GM12878 (cell line): ENCODE results near the gene ABL1. TPM values are rescaled to one million over a fixed set of nuclear protein-coding genes. Genes with fewer than 3 reads are reported as not detected.

Experiments
- ATAC-seq: fragments of 200-7000 bp; cut with Tn5 transposase; 3 replicates; pipeline ENCODE4 v1.9.1; 2020; ENCODE audit warnings: mild to moderate bottlenecking, moderate library complexity
- BruUV-seq: library from RNA; stranded (reverse); fragments of 400-500 nt; replicated peaks from 2 replicates; lab custom pipeline; 2021; lab: Mats Ljungman, UMichigan
- CTCF ChIA-PET: fragments of 300-600 bp; sonication (Branson Sonifier 250); formaldehyde crosslinking; extraction: SDS; loops from one replicate; lab custom pipeline; 2021; ENCODE audit warnings: inconsistent platforms; lab: Yijun Ruan, JAX
- POLR2A ChIA-PET: fragments of 350-600 bp; formaldehyde crosslinking; extraction: SDS; loops from one replicate; lab custom pipeline; 2021; ENCODE audit warnings: inconsistent platforms; lab: Charles Lee
- RAD21 ChIA-PET: fragments of 300-600 bp; sonication (Branson Sonifier 250); formaldehyde crosslinking; loops from one replicate; lab custom pipeline; 2023; ENCODE audit warnings: antibody characterized with exemption; ENCODE audit not compliant: unreplicated experiment; lab: Charles Lee
- SMC1A ChIA-PET: fragments of 300-600 bp; sonication (Branson Sonifier 250); formaldehyde crosslinking; loops from one replicate; lab custom pipeline; 2023; ENCODE audit not compliant: unreplicated experiment, uncharacterized antibody; lab: Charles Lee
- DNase-seq: peaks from one replicate; pipeline ENCODE4 v3.0.0-alpha.2; 2011; ENCODE audit warnings: low read depth, low spot score
- FAIRE-seq: peaks from 3 replicates; lab custom pipeline; 2011; peaks lifted over from hg19 to GRCh38; lab: Jason Lieb, UNC
- H2AFZ ChIP-seq: 2 replicates; pipeline ENCODE4 v1.6.0; 2011; ENCODE audit warnings: low read depth, low read length, control low read depth; ENCODE audit not compliant: control insufficient read depth
- H3K27ac ChIP-seq: 2 replicates; pipeline ENCODE4 v1.5.1; 2011; ENCODE audit warnings: control low read depth; ENCODE audit not compliant: control insufficient read depth, insufficient read depth
- H3K27me3 ChIP-seq, 2 experiments: replicated peaks in 1 of 2; 2 replicates each; pipeline versions ENCODE4 v1.6.0 to v1.6.1; 2011; ENCODE audit warnings: low read length in 1 of 2; ENCODE audit not compliant: control insufficient read depth in 2 of 2, insufficient read depth in 2 of 2
- H3K36me3 ChIP-seq, 2 experiments: 2 replicates each; pipeline ENCODE4 v1.5.1; 2011; ENCODE audit warnings: low read length in 1 of 2; ENCODE audit not compliant: control insufficient read depth in 2 of 2, insufficient read depth in 2 of 2
- H3K4me1 ChIP-seq: 2 replicates; pipeline ENCODE4 v1.6.1; 2011; ENCODE audit warnings: mild to moderate bottlenecking, low read length, moderate library complexity, mixed read lengths; ENCODE audit not compliant: control insufficient read depth, insufficient read depth
- H3K4me2 ChIP-seq: 2 replicates; pipeline ENCODE4 v1.6.0; 2011; ENCODE audit warnings: control low read depth; ENCODE audit not compliant: control insufficient read depth, insufficient read depth
- H3K4me3 ChIP-seq: fragments of 200-600 bp; sonication (generic); 2 replicates; pipeline ENCODE4 v1.5.1; 2016
- H3K79me2 ChIP-seq: 2 replicates; pipeline ENCODE4 v1.6.0; 2011; ENCODE audit warnings: low read length; ENCODE audit not compliant: control insufficient read depth, insufficient read depth
- H3K9ac ChIP-seq: 2 replicates; pipeline ENCODE4 v1.8.0; 2011; ENCODE audit warnings: low read length, control low read depth, mixed read lengths; ENCODE audit not compliant: control insufficient read depth, insufficient read depth
- H3K9me3 ChIP-seq: replicated peaks from 3 replicates; pipeline ENCODE4 v1.5.1; 2011; ENCODE audit warnings: mild to moderate bottlenecking, low read length; ENCODE audit not compliant: control insufficient read depth, insufficient read depth
- H4K20me1 ChIP-seq: 2 replicates; pipeline ENCODE4 v1.6.0; 2011; ENCODE audit not compliant: control insufficient read depth, insufficient read depth
- EZH2 ChIP-seq: IDR thresholded peaks from 2 replicates; pipeline ENCODE4 v1.6.1; 2012; ENCODE audit warnings: low read depth, mild to moderate bottlenecking, control low read depth, inconsistent platforms, low read length, borderline replicate concordance; ENCODE audit not compliant: control insufficient read depth
- MEF2B ChIP-seq: fragments of 450-650 bp; IDR thresholded peaks from 2 replicates; pipeline ENCODE4 v1.6.1; 2018; ENCODE audit warnings: mild to moderate bottlenecking, moderate library complexity; ENCODE audit not compliant: partially characterized antibody, poor library complexity, severe bottlenecking
- RAD51 ChIP-seq: fragments of 450-650 bp; IDR thresholded peaks from 2 replicates; pipeline ENCODE4 v1.6.1; 2016; ENCODE audit warnings: moderate library complexity, mild to moderate bottlenecking, inconsistent platforms
- RB1 ChIP-seq: fragments of 450-650 bp; formaldehyde crosslinking; IDR thresholded peaks from 2 replicates; pipeline ENCODE4 v1.6.1; 2017; ENCODE audit warnings: mild to moderate bottlenecking, borderline replicate concordance
- RBBP5 ChIP-seq: fragments of 200-600 bp; sonication (generic); conservative IDR thresholded peaks from 2 replicates; pipeline ENCODE4 v1.6.1; 2016
- SIX5 ChIP-seq: IDR thresholded peaks from 2 replicates; pipeline ENCODE4 v1.6.1; 2011; ENCODE audit warnings: mild to moderate bottlenecking, low read depth, low read length, moderate library complexity; ENCODE audit not compliant: severe bottlenecking
- SMARCA5 ChIP-seq: fragments of 450-650 bp; IDR thresholded peaks from 2 replicates; pipeline ENCODE4 v1.6.1; 2017; ENCODE audit warnings: mild to moderate bottlenecking
- TCF12 ChIP-seq: IDR thresholded peaks from 2 replicates; pipeline ENCODE4 v1.6.1; 2011; ENCODE audit warnings: low read depth, mild to moderate bottlenecking, low read length
- YY1 ChIP-seq: IDR thresholded peaks from 2 replicates; pipeline ENCODE4 v1.6.1; 2011; ENCODE audit warnings: low read depth, mild to moderate bottlenecking, low read length
- ZBED1 ChIP-seq: IDR thresholded peaks from 2 replicates; pipeline ENCODE4 v1.6.1; 2016; ENCODE audit warnings: borderline replicate concordance
- WGBS: methylation state at CpG from one replicate; pipeline ENCODE4 v1.1.6; 2016; ENCODE audit warnings: low lambda C conversion rate; ENCODE audit not compliant: insufficient replicate concordance, insufficient coverage; ENCODE audit errors: missing lambda C conversion rate; 5-methylcytosine and 5-hydroxymethylcytosine counted together
- in situ Hi-C: fragments of 300-500 bp; cut with MboI; formaldehyde crosslinking; loops from 9 replicates; pipeline ENCODE4 v1.14.3; 2018; ENCODE audit warnings: mixed read lengths
- intact Hi-C: fragments of 100-400 bp; cut with micrococcal nuclease; formaldehyde crosslinking; loops from one replicate; pipeline ENCODE4 v1.14.2; 2022; ENCODE audit not compliant: unreplicated experiment
- polyA plus RNA-seq, 11 experiments: library from polyadenylated mRNA; depleted of rRNA in 4 of 11; unstranded in 6 of 11; stranded (reverse) in 5 of 11; fragments of >200 nt; fragmentation: Nextera tagmentation in 4 of 11; fragmentation: Illumina TruSeq in 1 of 11; extraction: Ambion mirVana in 4 of 11; extraction: Trizol in 1 of 11; gene quantifications; 1 replicate in 1 of 11; 2 replicates in 10 of 11; pipeline versions ENCODE4 v1.2.1 to v1.2.3, GENCODE V29; 2011 to 2016; ENCODE audit warnings: inconsistent platforms in 2 of 11, missing spikeins in 2 of 11, low read depth in 1 of 11
- total RNA-seq, 4 experiments: library from RNA; depleted of rRNA in 3 of 4; stranded (reverse); fragments of >200 nt in 3 of 4; fragmentation: Illumina TruSeq in 1 of 4; extraction: Trizol in 1 of 4; gene quantifications; 2 replicates each; pipeline versions ENCODE4 v1.2.1 to v1.2.3, GENCODE V29; 2013 to 2021
- TF ChIP-seq, protein P1 (sequence below): IDR thresholded peaks from 2 replicates; pipeline ENCODE4 v1.6.1; 2012; ENCODE audit warnings: low read length, inconsistent platforms
- TF ChIP-seq, protein P2 (sequence below): fragments of 450-650 bp; formaldehyde crosslinking; IDR thresholded peaks from 2 replicates; pipeline ENCODE4 v1.4.0; 2022; ENCODE audit warnings: mild to moderate bottlenecking, moderate library complexity

Gene ABL1
- total and polyA plus RNA-seq, 10 of the 15 experiments (the other 5 are each of a cell fraction or from before 2014, with no cell fraction given), result 0.79 to 51.5 (median 16.3) TPM

- FAIRE-seq (no peak), ATAC-seq (no peak), DNase-seq (no peak)
- Histone ChIP-seq H4K20me1 (peaks cover 2% of the 10 kb centered on the region; the same call in 1 of the 2 replicates), H3K27ac (no peak overlapping the region), H3K27me3 (no peaks in the 10 kb centered on the region), H3K4me2 (no peak overlapping the region), H3K36me3 (peaks cover 12 to 21% of the 10 kb centered on the region in 2 experiments; a peak in 3 of 4 replicates), H3K9me3 (no peaks in the 10 kb centered on the region), H3K79me2 (no peaks in the 10 kb centered on the region), H3K9ac (no peak overlapping the region), H3K4me1 (no peaks in the 10 kb centered on the region), H2AFZ (no peak overlapping the region), H3K4me3 (no peak overlapping the region)
- no TSS peak for BruUV-seq
- ChIA-PET RAD21 (interaction anchor here (1.4 to 4.6 kb wide), 4 partner anchors 8 to 155 kb away, joined by 4 to 28 read pairs (median 8); no protein-coding TSS in a partner anchor), POLR2A (no interaction called here), SMC1A (interaction anchor here (0.7 to 3.0 kb wide), 10 partner anchors 63 to 403 kb away, joined by 3 to 18 read pairs (median 4); no protein-coding TSS in a partner anchor), CTCF (interaction anchor here (0.7 to 11.0 kb wide), 7 partner anchors 9 to 184 kb away, joined by 3 to 267 read pairs (median 3); no protein-coding TSS in a partner anchor)
- 94% methylated on average over 8 of the region's 8 CpGs for WGBS
- TF ChIP-seq, protein P1, sequence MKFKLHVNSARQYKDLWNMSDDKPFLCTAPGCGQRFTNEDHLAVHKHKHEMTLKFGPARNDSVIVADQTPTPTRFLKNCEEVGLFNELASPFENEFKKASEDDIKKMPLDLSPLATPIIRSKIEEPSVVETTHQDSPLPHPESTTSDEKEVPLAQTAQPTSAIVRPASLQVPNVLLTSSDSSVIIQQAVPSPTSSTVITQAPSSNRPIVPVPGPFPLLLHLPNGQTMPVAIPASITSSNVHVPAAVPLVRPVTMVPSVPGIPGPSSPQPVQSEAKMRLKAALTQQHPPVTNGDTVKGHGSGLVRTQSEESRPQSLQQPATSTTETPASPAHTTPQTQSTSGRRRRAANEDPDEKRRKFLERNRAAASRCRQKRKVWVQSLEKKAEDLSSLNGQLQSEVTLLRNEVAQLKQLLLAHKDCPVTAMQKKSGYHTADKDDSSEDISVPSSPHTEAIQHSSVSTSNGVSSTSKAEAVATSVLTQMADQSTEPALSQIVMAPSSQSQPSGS, result no peak
- TF ChIP-seq RBBP5, result no peak
- intact Hi-C loops (no loop called here), in situ Hi-C loops (loop anchor here (5.0 to 10.0 kb wide), 2 partner anchors 90 to 407 kb away; no protein-coding TSS in a partner anchor)
These were observed 27.2 kb downstream of the ABL1 start for GRCh38 chr9:130862217-130862616.

DNA sequence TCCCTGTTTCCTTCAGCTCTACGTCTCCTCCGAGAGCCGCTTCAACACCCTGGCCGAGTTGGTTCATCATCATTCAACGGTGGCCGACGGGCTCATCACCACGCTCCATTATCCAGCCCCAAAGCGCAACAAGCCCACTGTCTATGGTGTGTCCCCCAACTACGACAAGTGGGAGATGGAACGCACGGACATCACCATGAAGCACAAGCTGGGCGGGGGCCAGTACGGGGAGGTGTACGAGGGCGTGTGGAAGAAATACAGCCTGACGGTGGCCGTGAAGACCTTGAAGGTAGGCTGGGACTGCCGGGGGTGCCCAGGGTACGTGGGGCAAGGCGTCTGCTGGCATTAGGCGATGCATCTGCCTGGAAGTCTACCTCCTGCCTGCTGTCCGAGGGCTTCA, 27.7 kb downstream of the ABL1 start:
- intact Hi-C loops, result loop anchor here (1.0 kb wide), 2 partner anchors 91 to 155 kb away; no protein-coding TSS in a partner anchor
- Histone ChIP-seq H3K79me2 (no peaks in the 10 kb centered on the region), H3K27me3 (no peaks in the 10 kb centered on the region), H3K27ac (no peak overlapping the region), H2AFZ (no peak overlapping the region), H3K9ac (no peak overlapping the region), H3K4me2 (no peak overlapping the region), H3K9me3 (no peaks in the 10 kb centered on the region), H3K4me1 (no peaks in the 10 kb centered on the region), H3K4me3 (no peak overlapping the region), H3K36me3 (peaks cover 12 to 23% of the 10 kb centered on the region in 2 experiments; a peak in 3 of 4 replicates), H4K20me1 (peaks cover 5% of the 10 kb centered on the region; the same call in 1 of the 2 replicates)
- ChIA-PET RAD21 (interaction anchor here (1.4 to 4.6 kb wide), 4 partner anchors 8 to 155 kb away, joined by 4 to 28 read pairs (median 8); no protein-coding TSS in a partner anchor), CTCF (interaction anchor here (0.7 to 11.0 kb wide), 9 partner anchors 10 to 183 kb away, joined by 3 to 267 read pairs (median 4); no protein-coding TSS in a partner anchor), POLR2A (no interaction called here), SMC1A (interaction anchor here (0.9 to 3.0 kb wide), 9 partner anchors 71 to 180 kb away, joined by 3 to 18 read pairs (median 4); no protein-coding TSS in a partner anchor)
- in situ Hi-C loops, result loop anchor here (5.0 to 10.0 kb wide), 2 partner anchors 90 to 408 kb away; no protein-coding TSS in a partner anchor
- no TSS peak for BruUV-seq
- FAIRE-seq (no peak), DNase-seq (no peak), ATAC-seq (no peak)
- 92% methylated on average over 19 of the region's 23 CpGs for WGBS
- TF ChIP-seq, protein P2, sequence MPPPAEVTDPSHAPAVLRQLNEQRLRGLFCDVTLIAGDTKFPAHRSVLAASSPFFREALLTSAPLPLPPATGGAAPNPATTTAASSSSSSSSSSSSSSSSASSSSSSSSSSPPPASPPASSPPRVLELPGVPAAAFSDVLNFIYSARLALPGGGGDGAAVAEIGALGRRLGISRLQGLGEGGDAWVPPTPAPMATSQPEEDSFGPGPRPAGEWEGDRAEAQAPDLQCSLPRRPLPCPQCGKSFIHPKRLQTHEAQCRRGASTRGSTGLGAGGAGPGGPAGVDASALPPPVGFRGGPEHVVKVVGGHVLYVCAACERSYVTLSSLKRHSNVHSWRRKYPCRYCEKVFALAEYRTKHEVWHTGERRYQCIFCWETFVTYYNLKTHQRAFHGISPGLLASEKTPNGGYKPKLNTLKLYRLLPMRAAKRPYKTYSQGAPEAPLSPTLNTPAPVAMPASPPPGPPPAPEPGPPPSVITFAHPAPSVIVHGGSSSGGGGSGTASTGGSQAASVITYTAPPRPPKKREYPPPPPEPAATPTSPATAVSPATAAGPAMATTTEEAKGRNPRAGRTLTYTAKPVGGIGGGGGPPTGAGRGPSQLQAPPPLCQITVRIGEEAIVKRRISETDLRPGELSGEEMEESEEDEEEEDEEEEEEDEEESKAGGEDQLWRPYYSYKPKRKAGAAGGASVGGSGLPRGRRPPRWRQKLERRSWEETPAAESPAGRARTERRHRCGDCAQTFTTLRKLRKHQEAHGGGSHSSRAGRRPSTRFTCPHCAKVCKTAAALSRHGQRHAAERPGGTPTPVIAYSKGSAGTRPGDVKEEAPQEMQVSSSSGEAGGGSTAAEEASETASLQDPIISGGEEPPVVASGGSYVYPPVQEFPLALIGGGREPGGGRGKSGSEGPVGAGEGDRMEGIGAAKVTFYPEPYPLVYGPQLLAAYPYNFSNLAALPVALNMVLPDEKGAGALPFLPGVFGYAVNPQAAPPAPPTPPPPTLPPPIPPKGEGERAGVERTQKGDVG (CRISPR knock-in tag), result no peak
- no peak for TF ChIP-seq MEF2B
- no peak for TF ChIP-seq RB1
- TF ChIP-seq SIX5, result no peak
- no peak for TF ChIP-seq TCF12
- TF ChIP-seq ZBED1, result no peak
- no peak for TF ChIP-seq RAD51
- TF ChIP-seq YY1, result no peak
- TF ChIP-seq EZH2, result no peak
- TF ChIP-seq SMARCA5, result no peak
